GM21528 (cell line): ENCODE data around the gene CCT5.
A peak's percentile ranks its signal among the peaks of the same experiment; 100 is the strongest.
"Not testable (repeated sequence)": the region's sequence is repeated elsewhere in the genome, so short reads cannot be mapped to it uniquely, and the experiment has no call there.

Source experiments
- ATAC-seq: cut with Tn5 transposase; IDR thresholded peaks from one replicate; pipeline ENCODE4 v1.9.1; 2021; ENCODE audit warnings: mild to moderate bottlenecking, moderate library complexity; ENCODE audit not compliant: unreplicated experiment, low FRiP score

Gene CCT5

GRCh38 chr5:10244342-10244944 is 5.6 kb upstream of the CCT5 start:
- no peak for ATAC-seq

DNA sequence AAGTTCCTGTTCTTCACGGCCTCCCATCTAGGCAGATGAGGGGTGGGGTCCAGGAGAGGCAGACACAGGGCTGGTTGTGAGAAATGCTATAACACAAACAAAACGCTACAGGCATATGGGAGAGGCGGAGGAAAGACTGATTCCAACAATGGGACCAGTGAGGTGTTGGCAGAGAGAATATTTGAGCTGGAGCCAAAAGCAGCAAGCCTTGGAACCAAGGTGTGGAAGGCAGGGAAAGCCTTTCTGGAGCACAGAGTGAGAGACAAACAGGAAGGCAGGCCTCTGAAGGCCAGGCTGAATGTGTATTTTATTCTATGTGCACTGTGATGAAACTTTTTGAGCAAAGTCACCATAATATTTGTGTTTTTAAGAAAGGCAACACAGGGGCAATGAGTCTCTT is 3.3 kb upstream of the CCT5 start:
- ATAC-seq: no peak

- not testable (repeated sequence) for ATAC-seq
Measured at GRCh38 chr5:10247217-10247616, 2.9 kb upstream of the CCT5 start.

GRCh38 chr5:10248378-10249260 is 1.5 kb upstream of the CCT5 start:
- peak; percentile 7 for ATAC-seq

GRCh38 chr5:10250806-10251276 is 761 bp downstream of the CCT5 start:
- peak; percentile 9 for ATAC-seq

- ATAC-seq: no peak
Measured at GRCh38 chr5:10251405-10251804, 1.3 kb downstream of the CCT5 start.

DNA sequence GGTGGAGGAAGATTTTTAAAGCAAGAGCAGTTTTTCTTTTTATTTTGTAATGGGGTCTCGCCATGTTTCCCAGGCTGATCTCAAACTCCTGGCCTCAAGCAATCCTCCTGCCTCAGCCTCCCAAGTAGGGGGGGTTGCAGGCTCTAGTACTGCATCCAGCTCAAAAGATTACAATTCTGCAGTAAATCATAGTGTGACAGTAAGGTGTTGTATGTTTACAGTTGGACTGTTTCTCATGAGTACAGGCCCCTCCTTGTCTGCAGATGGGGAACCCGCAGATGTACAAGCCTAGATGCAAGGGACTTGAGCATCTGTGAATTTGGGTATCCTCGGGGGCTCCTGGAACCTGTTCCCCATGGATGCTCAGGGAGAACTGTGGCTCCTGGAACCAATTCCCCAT is 3.3 kb downstream of the CCT5 start:
- ATAC-seq: no peak

DNA sequence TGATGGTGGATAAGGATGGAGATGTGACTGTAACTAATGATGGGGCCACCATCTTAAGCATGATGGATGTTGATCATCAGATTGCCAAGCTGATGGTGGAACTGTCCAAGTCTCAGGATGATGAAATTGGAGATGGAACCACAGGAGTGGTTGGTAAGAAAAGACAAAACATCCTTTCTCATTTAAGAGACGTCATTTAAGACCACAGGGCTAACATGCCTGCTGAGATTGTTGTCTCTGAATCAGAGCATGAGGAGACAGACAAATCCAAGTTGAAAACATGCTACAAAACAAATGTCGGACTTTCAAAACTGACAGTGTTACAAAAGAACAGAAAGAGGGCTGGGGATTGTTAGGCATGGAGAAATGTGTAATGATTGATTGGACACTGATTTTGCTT is 4.6 kb downstream of the CCT5 start:
- no peak for ATAC-seq

DNA sequence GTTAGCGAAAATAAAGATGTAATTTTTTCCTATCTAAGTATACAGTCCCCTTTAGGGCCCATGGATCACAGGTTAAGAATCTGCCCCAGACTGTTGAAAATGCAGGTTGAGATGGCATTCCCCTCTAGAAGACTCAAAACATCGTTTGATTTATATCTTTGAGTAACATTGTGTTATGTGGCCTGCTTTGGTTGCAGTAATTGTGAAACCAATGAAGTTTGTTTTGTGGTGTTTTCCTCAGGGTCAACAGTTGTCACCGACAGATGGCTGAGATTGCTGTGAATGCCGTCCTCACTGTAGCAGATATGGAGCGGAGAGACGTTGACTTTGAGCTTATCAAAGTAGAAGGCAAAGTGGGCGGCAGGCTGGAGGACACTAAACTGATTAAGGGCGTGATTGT is 7.8 kb downstream of the CCT5 start:
- no peak for ATAC-seq

- ATAC-seq: no peak
Measured at GRCh38 chr5:10259899-10260298, 9.8 kb downstream of the CCT5 start.

DNA sequence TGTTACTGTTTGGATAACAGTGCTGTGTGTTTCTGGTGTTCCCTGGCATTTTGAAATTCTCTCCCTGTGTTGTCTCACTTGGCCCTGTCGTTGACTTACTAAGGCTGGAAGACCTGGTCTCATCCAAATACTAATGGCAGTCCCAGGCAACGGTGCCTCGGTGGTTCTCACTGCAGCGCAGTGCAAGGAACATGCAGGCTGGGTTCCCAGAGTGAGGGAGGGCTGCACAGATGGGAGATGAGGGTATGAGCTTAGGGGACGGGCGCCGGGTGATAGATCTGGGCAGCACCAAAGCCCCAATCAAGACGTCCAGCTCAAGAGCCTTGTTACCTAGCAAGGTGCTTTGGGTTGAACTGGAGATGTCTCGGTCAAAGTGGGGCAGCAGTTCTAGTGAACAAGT is 11.0 kb downstream of the CCT5 start:
- ATAC-seq: no peak

- no peak for ATAC-seq
Measured at GRCh38 chr5:10262121-10262774, 12.2 kb downstream of the CCT5 start.

- ATAC-seq: no peak
Measured at GRCh38 chr5:10262995-10263394, 12.9 kb downstream of the CCT5 start.

DNA sequence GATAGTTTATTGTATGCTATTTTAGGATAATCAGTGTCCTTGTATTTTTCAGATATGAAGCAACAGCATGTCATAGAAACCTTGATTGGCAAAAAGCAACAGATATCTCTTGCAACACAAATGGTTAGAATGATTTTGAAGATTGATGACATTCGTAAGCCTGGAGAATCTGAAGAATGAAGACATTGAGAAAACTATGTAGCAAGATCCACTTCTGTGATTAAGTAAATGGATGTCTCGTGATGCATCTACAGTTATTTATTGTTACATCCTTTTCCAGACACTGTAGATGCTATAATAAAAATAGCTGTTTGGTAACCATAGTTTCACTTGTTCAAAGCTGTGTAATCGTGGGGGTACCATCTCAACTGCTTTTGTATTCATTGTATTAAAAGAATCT is 14.5 kb downstream of the CCT5 start:
- ATAC-seq: no peak

- ATAC-seq: no peak
Measured at GRCh38 chr5:10265245-10266109, 15.4 kb downstream of the CCT5 start.

- no peak for ATAC-seq
Measured at GRCh38 chr5:10266137-10266536, 16.1 kb downstream of the CCT5 start.

DNA sequence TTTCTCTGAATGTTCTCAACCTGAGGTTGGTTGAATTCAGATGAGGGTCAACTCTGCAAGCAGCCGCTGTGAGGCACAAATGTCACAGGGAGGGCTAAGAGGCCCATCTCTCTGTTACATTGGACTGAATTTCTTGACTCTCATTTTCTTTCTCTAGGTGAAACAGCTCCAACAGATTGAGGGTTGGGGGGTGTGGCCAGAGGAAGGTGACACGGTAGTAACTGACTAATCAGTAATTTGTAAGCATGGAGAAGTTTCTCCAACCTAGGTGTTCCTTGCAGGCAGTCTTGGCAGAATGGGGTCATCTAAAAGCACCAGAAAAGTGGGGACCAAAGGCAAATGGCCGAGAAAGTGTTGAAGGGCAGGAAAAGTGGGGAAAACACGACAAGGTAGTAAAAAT is 16.8 kb downstream of the CCT5 start:
- ATAC-seq: no peak

DNA sequence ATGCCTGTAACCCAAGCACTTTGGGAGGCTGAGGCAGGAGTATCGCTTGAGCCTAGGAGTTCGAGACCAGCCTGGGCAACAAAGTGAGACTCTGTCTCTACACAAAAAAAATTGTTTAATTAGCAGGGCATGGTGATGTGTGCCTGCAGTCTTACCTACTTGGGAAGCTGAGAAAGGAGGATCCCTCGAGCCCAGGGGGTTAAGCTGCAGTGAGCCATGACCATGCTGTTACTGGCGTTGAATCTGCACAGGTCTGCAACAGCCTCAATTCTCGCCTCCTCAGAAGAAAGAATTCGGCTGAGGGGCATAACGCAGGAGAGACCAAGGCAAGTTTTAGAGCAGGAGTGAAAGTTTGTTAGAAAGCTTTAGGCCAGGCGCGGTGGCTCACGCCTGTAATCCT is 18.0 kb downstream of the CCT5 start:
- no peak for ATAC-seq

- ATAC-seq: no peak
Measured at GRCh38 chr5:10272053-10272874, 22.2 kb downstream of the CCT5 start.

- not testable (repeated sequence) for ATAC-seq
Measured at GRCh38 chr5:10272875-10273209, 22.8 kb downstream of the CCT5 start.
